ENCODE measurements around the gene ADAMTS6.

The ADAMTS6 gene

DNA sequence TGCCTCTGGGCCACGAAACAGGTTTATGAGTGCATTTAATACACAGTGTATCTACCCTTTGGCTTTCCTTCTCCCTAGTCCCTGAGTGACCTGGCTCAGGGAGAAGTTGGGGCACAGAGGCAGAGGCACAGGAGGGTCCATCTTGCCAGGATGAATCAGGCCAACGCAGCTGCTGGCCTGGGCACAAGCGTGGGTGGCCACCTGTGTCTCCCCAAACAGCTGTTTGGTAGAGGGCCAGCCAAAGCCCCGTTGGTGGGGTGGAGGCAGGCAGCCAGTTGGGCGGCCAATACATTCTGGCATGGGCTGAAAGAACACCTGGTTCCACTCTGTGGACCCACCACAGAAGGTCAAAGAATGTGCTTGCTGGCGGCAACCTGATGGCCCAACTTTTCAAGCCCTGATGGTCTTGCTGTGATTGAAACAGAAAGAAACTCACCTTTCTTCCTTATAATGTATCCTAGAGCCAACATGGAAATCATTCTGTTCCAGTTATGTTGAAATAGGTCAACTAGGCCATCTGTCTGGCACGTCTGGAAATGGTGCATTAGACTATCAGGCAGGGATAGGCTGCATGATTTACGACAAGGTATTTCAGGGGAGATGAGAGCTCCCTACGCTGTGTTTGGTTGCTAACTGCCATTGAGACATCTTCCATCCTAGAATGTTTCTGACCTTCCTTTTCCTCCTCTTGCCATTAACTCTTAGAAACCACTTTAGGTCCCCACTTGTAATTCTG, 337.4 kb downstream of the ADAMTS6 start:
- no peak for DNase-seq (ENCODE audit: low spot score)

DNA sequence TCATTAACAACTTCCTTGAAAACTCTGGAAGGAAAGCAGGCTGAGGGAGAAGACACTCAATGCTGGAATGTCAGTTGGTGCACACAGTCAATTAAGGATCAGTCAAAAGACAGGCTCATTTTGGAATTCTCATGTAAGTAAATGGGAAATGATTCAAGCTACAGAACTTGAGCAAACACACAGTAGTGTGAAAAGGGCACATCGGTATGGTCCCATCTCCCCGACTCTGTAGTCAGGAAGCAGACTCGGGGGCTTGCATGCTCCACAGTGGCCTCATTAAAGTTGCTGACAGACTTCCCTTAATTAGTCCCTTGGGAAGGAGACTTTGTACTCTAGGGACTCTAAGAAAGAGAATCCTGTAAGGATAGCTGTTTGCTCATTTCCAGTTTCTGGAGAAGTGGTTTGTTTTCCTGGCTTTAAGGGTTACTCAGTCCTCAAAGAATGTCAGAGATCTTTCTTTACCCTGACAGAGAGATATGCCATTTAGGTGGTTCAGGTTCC, 339.2 kb downstream of the ADAMTS6 start:
- peak; percentile 66 for DNase-seq (ENCODE audit: low spot score)

GRCh38 chr5:65142016-65142415, 339.7 kb downstream of the ADAMTS6 start:
- DNase-seq (ENCODE audit: low spot score), result no peak

- no peak for DNase-seq (ENCODE audit: low spot score)
Observed at GRCh38 chr5:65141493-65141892, 340.2 kb downstream of the ADAMTS6 start.

GRCh38 chr5:65137631-65138030, 344.1 kb downstream of the ADAMTS6 start:
- no peak for DNase-seq (ENCODE audit: low spot score)

DNA sequence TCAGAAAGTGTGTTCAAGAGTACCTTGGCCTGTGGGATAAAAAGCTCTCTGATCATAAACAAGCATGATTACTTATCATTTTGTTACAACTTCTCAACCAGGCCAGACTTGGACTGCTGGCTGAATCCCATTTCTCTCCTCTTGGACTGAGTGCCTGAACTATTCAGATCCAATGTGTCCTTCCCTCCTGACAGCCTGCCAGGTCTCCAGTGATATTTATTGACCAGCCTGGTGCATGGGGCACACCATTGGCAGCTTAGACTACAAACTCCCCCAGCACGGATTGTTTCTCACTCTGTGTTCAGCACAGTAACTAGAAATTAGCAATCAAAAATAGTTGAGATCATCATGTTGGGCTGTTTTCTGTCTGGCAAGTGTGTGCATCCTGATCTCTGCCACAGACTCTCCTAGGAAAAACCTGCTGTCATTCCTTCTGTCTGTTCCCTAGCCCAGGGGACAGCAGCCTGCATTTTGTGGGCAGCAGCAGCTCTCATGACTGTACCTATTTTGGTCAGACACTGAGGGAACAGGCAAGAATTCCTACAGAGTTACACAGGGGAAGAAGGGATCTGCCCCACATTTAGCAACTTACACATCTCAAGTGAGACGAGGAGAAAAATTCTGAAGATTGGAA, 348.1 kb downstream of the ADAMTS6 start:
- DNase-seq (ENCODE audit: low spot score), result no peak

DNA sequence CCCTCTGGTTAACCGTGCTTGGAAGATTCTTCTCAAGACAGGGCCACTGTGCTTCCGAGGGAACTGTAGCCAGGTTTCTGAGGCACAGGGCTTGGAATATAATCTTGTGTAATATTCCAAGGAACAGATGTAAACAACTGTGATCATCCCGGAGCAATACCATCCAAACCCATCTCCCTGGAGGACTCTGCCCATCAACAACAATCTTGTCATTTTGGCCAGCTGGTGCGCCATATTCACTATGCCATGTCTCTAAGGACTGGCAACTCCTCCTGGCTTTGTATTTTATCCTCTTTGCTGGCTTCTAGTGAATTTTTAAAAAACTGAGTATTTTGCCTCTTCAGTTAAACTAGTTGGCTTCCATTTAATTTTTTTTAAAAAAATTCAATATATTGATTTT, 349.3 kb downstream of the ADAMTS6 start:
- DNase-seq (ENCODE audit: low spot score), result no peak

DNA sequence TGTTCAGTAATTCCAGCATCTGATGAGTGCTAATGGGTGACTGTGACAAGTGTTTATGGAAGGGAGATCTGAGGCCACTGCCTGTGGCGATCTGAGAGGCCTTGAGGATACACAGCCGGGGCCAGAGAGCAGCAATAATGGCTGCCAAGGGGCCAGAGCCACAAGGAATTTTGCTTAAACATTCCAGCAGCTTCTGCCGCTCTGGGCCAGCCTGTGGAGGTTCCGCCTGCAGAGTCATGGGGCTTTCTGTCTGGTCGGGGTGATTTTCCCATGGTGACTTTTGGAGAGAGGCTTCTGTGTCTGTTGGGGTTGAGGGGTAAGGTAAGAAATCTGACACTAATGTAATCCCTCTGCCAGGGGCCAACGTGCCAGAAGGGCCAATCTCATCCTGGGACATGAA, 353.5 kb downstream of the ADAMTS6 start:
- DNase-seq (ENCODE audit: low spot score), result no peak

- DNase-seq (ENCODE audit: low spot score), result peak; percentile 32
Observed at GRCh38 chr5:65127161-65127901, 354.4 kb downstream of the ADAMTS6 start.

GRCh38 chr5:65126542-65127069, 355.1 kb downstream of the ADAMTS6 start:
- DNase-seq (ENCODE audit: low spot score), result no peak

GRCh38 chr5:65125591-65126541, 355.9 kb downstream of the ADAMTS6 start:
- DNase-seq (ENCODE audit: low spot score), result no peak

GRCh38 chr5:65121880-65122436, 359.8 kb downstream of the ADAMTS6 start:
- no peak for DNase-seq (ENCODE audit: low spot score)

DNA sequence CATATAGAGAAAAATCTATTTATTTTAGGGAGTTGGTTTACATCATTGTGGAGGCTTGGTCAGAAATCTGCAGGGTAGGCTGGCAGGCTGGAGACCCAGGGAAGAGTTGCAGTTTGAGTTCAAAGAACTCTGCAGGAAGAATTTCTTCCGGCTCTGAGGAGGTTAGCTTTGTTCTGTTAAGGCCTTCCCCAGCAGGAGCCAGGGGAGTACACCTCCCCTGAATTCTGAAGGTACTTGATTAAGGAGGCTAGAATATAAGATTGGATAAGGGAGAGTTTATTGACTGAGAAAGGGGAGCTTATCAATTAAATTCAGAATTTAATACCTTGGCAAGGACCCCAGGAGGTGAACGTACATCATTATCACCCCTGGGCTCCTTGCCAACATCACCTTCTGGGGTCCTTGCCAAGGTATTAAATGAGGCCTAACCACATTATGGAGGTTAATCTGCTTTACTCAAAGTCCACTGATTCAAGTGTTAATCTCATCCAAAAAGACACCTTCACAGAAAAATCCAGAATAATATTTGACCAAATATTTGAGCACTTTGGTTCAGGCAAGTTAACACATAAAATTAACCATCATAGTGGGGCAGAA, 361.3 kb downstream of the ADAMTS6 start:
- DNase-seq (ENCODE audit: low spot score), result no peak

GRCh38 chr5:65117525-65117924, 364.2 kb downstream of the ADAMTS6 start:
- DNase-seq (ENCODE audit: low spot score), result no peak

DNA sequence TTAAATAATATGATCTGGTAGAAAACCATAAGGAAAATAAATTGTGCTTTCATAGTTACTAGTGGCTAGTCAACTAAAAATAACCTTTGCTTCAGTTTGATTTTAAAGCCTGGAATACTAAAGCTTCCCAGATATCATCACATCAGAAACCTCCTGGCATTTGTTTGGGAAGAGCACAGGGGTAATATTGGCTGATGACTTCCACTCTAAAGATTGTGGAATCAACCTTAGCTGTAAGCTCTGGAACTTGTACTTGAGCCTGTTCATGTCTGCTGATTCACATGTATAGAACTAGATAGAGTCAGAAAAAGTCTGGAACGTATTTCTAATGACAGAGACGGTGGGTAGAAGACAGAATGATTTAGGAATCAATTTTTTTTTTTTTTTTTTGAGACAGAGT, 367.9 kb downstream of the ADAMTS6 start:
- DNase-seq (ENCODE audit: low spot score), result no peak

DNA sequence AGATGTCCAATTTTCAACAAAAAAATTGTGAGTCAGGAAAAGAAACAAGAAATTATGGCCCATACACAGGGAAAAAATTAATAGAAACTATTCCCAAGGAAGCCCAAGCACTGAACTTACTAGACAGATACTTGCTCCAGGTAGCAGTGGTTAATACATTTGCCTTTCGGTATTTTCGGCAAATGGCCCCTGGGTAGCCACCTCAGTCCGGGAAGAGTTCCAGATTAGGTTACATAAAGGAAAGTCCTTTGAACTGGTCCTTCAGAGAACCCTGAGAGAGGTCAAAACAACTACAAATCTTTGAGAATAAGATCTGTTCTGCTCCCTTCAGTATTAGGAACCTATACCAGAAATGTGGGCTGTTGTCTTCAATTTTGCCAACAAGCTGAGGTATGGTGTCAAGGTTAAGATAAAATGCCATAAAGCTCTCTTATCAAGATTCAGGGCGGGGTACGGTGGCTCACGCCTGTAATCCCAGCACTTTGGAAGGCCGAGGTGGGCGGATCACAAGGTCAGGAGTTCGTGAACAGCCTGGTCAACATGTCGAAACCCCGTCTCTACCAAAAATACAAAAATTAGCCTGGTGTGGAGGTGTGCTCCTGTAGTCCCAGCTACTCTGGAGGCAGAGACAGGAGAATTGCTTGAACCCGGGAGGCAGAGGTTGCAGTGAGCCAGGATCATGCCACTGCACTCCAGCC, 369.6 kb downstream of the ADAMTS6 start:
- no peak for DNase-seq (ENCODE audit: low spot score)

DNA sequence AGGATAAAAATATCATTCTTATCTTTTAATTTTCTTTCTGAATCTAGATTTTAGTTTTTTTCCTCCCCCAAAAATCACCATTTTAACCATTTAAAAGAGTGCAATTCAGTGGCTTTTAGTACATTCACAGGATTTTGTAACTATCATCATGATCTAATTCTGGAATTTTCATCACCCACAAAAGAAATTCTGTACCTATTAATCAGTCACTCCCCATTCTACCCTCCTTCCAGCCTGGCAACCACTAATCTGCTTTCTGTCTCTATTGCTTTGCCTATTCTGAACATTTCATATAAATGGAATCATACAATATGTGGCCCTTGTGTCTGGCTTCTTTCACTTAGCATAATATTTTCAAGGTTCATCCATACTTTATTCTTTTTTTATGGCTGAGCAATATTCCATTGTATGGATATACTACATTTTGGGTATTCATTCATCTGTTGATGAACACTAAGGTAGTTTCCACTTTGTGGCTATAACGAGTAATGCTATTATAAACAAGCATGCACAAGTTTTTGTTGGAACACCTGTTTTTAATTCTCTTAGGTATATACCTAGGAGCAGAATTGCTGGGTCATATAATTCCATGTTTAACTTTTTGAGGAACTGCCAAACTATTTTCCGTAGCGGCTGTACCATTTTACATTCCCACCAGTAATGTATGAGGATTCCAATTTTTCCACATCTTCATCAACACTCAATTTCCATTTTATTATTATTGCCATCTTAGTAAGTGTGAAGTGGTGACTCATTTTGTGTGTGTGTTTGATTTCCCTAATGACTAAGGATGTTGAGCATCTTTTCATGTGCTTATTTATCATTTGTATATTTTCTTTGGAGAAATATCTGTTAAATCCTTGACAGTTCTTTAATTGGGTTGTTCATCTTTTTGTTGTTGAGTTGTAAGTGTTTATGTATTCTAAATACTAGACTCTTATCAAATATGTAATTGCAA, 372.7 kb downstream of the ADAMTS6 start:
- no peak for DNase-seq (ENCODE audit: low spot score)

GRCh38 chr5:65105301-65105700, 376.4 kb downstream of the ADAMTS6 start:
- no peak for DNase-seq (ENCODE audit: low spot score)

DNA sequence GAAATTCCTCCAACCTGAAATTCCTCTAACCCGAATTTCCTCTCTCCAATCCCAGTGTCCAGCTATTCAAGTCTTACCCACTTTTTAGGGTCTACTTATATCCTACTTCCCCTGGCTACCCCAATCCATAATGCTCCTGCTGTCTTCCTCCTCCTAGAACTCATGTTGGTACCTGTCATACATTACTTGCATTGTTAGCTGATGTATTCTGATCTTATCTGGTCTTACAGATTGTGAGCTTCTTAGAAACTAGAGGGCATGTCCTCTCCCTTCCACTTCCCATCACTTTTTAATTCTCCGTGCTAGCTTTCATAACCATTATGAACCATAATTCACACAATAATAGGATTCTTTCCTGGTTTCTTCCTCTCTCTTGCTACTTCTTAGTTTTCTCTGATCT, 376.9 kb downstream of the ADAMTS6 start:
- DNase-seq (ENCODE audit: low spot score), result no peak

Data from hepatic stellate cell (primary cell).